Stimulated activated CD4-positive, alpha-beta T cell treated with anti-CD3 and anti-CD28 coated beads, Interleukin-15, amount 100 ng/mL, for 1 hour (primary cell): ENCODE results near the gene GALNT18.

Experiments
- DNase-seq, 2 donors: peaks; one replicate each; pipeline ENCODE4 v3.0.0-alpha.2; 2020; ENCODE audit warnings: low read depth in 1 of 2, low spot score in 1 of 2

Gene GALNT18

GRCh38 chr11:11568651-11569229 is 53.1 kb downstream of the GALNT18 start:
- DNase-seq, result no peak

GRCh38 chr11:11567936-11568650 is 53.7 kb downstream of the GALNT18 start:
- DNase-seq, result no peak

GRCh38 chr11:11565636-11566035 is 56.2 kb downstream of the GALNT18 start:
- no peak for DNase-seq

GRCh38 chr11:11563200-11563975 is 58.4 kb downstream of the GALNT18 start:
- DNase-seq, result no peak

GRCh38 chr11:11561991-11562390 is 59.8 kb downstream of the GALNT18 start:
- DNase-seq, result no peak

- DNase-seq, result no peak
These were observed 63.0 kb downstream of the GALNT18 start for GRCh38 chr11:11558826-11559225.

GRCh38 chr11:11558396-11558795 is 63.4 kb downstream of the GALNT18 start:
- DNase-seq, result no peak

GRCh38 chr11:11555208-11555607 is 66.6 kb downstream of the GALNT18 start:
- no peak for DNase-seq

- DNase-seq, result no peak
These were observed 68.2 kb downstream of the GALNT18 start for GRCh38 chr11:11553573-11553972.

GRCh38 chr11:11552529-11553087 is 69.2 kb downstream of the GALNT18 start:
- no peak for DNase-seq

GRCh38 chr11:11550534-11550933 is 71.3 kb downstream of the GALNT18 start:
- DNase-seq, result no peak

- no peak for DNase-seq
These were observed 76.2 kb downstream of the GALNT18 start for GRCh38 chr11:11545285-11546275.

- no peak for DNase-seq
These were observed 78.1 kb downstream of the GALNT18 start for GRCh38 chr11:11543656-11544055.

GRCh38 chr11:11540157-11540556 is 81.6 kb downstream of the GALNT18 start:
- DNase-seq, result no peak

GRCh38 chr11:11538277-11538960 is 83.4 kb downstream of the GALNT18 start:
- no peak for DNase-seq

GRCh38 chr11:11537871-11538270 is 83.9 kb downstream of the GALNT18 start:
- no peak for DNase-seq

GRCh38 chr11:11537372-11537771 is 84.4 kb downstream of the GALNT18 start:
- no peak for DNase-seq

GRCh38 chr11:11536650-11537049 is 85.2 kb downstream of the GALNT18 start:
- DNase-seq, result no peak

- DNase-seq, result no peak
These were observed 86.2 kb downstream of the GALNT18 start for GRCh38 chr11:11535611-11536010.

- no peak for DNase-seq
These were observed 86.8 kb downstream of the GALNT18 start for GRCh38 chr11:11534981-11535380.
